NCI-H1048 (cell line): ENCODE results near the gene SIPA1.
"Not testable (repeated sequence)": the region's sequence is repeated elsewhere in the genome, so short reads cannot be mapped to it uniquely, and the experiment has no call there.

Experiments
- DNase-seq: peaks from one replicate; lab custom pipeline; 2025; lab: John Stamatoyannopoulos, UW

Gene SIPA1

GRCh38 chr11:65658174-65659021 lies 20.5 kb downstream of the SIPA1 start:
- no peak for DNase-seq

- no peak for DNase-seq
Measured at GRCh38 chr11:65660038-65660437, 22.1 kb downstream of the SIPA1 start.

- not testable (repeated sequence) for DNase-seq
Measured at GRCh38 chr11:65660908-65661307, 23.0 kb downstream of the SIPA1 start.

- no peak for DNase-seq
Measured at GRCh38 chr11:65661599-65662246, 23.8 kb downstream of the SIPA1 start.

GRCh38 chr11:65662247-65662798 lies 24.4 kb downstream of the SIPA1 start:
- no peak for DNase-seq

- DNase-seq: peak; percentile 77
Measured at GRCh38 chr11:65662799-65663638, 25.1 kb downstream of the SIPA1 start, which contains the start of gene RELA. RELA (minus strand) TSS chr11:65662916; CDS start chr11:65662832, 84 bp downstream.

- no peak for DNase-seq
Measured at GRCh38 chr11:65663639-65664200, 25.8 kb downstream of the SIPA1 start.

GRCh38 chr11:65672180-65672860 lies 34.4 kb downstream of the SIPA1 start:
- no peak for DNase-seq

GRCh38 chr11:65672982-65673381 lies 35.1 kb downstream of the SIPA1 start:
- no peak for DNase-seq

GRCh38 chr11:65680192-65680743 lies 42.4 kb downstream of the SIPA1 start:
- DNase-seq: no peak

GRCh38 chr11:65683480-65683879 lies 45.6 kb downstream of the SIPA1 start:
- DNase-seq: not testable (repeated sequence)

- no peak for DNase-seq
Measured at GRCh38 chr11:65685981-65686380, 48.1 kb downstream of the SIPA1 start.

GRCh38 chr11:65691847-65692246 lies 53.9 kb downstream of the SIPA1 start:
- DNase-seq: not testable (repeated sequence)

GRCh38 chr11:65692367-65692766 lies 54.5 kb downstream of the SIPA1 start:
- DNase-seq: no peak

- peak; percentile 38 for DNase-seq
Measured at GRCh38 chr11:65695459-65696241, 57.7 kb downstream of the SIPA1 start.

- no peak for DNase-seq
Measured at GRCh38 chr11:65696802-65697552, 59.1 kb downstream of the SIPA1 start.

- no peak for DNase-seq
Measured at GRCh38 chr11:65698205-65698604, 60.3 kb downstream of the SIPA1 start.

GRCh38 chr11:65699306-65699705 lies 61.4 kb downstream of the SIPA1 start:
- no peak for DNase-seq

- peak; percentile 73 for DNase-seq
Measured at GRCh38 chr11:65700399-65700798, 62.5 kb downstream of the SIPA1 start.
